Forelimb muscle (tissue), 1 donor: ENCODE results near the gene TBRG4. TPM values are rescaled to one million over a fixed set of nuclear protein-coding genes. Genes with fewer than 3 reads are reported as not detected.

Experiments used
- DNase-seq: peaks from one replicate; pipeline ENCODE4 v3.0.0-alpha.2; 2013; ENCODE audit warnings: low read depth
- polyA plus RNA-seq: library from polyadenylated mRNA; unstranded; fragments of 120-200 nt; gene quantifications from one replicate; pipeline ENCODE4 v1.2.1, GENCODE V29; 2013; ENCODE audit not compliant: insufficient read length

Gene TBRG4
- polyA plus RNA-seq, 1 donor: 41.2 TPM

- DNase-seq: no peak
Measured at GRCh38 chr7:45074528-45075354, 36.8 kb downstream of the TBRG4 start.

GRCh38 chr7:45073786-45074527 lies 37.5 kb downstream of the TBRG4 start:
- no peak for DNase-seq

- no peak for DNase-seq
Measured at GRCh38 chr7:45073031-45073785, 38.3 kb downstream of the TBRG4 start.

- no peak for DNase-seq
Measured at GRCh38 chr7:45072131-45073030, 39.1 kb downstream of the TBRG4 start.

GRCh38 chr7:45071528-45071927 lies 40.0 kb downstream of the TBRG4 start:
- DNase-seq: no peak

- no peak for DNase-seq
Measured at GRCh38 chr7:45070254-45070642, 41.2 kb downstream of the TBRG4 start.

- DNase-seq: no peak
Measured at GRCh38 chr7:45069444-45070253, 41.8 kb downstream of the TBRG4 start.

- DNase-seq: no peak
Measured at GRCh38 chr7:45068236-45069023, 43.1 kb downstream of the TBRG4 start.

GRCh38 chr7:45067582-45067981 lies 43.9 kb downstream of the TBRG4 start:
- DNase-seq: no peak

- DNase-seq: no peak
Measured at GRCh38 chr7:45066409-45066808, 45.1 kb downstream of the TBRG4 start.

GRCh38 chr7:45065031-45065995 lies 46.2 kb downstream of the TBRG4 start:
- DNase-seq: no peak

GRCh38 chr7:45064047-45064725 lies 47.3 kb downstream of the TBRG4 start:
- DNase-seq: no peak

GRCh38 chr7:45061806-45062425 lies 49.6 kb downstream of the TBRG4 start:
- no peak for DNase-seq

GRCh38 chr7:45061352-45061751 lies 50.1 kb downstream of the TBRG4 start:
- no peak for DNase-seq

GRCh38 chr7:45060295-45060694 lies 51.2 kb downstream of the TBRG4 start:
- DNase-seq: no peak

GRCh38 chr7:45057878-45058277 lies 53.6 kb downstream of the TBRG4 start:
- DNase-seq: no peak

- no peak for DNase-seq
Measured at GRCh38 chr7:45055594-45056219, 55.8 kb downstream of the TBRG4 start.
